H54 (cell line): ENCODE measurements around the gene IGSF9.
A peak's percentile ranks its signal among the peaks of the same experiment; 100 is the strongest.
"Not testable (repeated sequence)": the region's sequence is repeated elsewhere in the genome, so short reads cannot be mapped to it uniquely, and the experiment has no call there.

ENCODE experiments used
- DNase-seq: peaks from one replicate; pipeline ENCODE4 v3.0.0; 2011; ENCODE audit warnings: low spot score, mixed read lengths; ENCODE audit not compliant: insufficient read length
- FAIRE-seq: peaks from 3 replicates; lab custom pipeline; 2011; peaks lifted over from hg19 to GRCh38; lab: Jason Lieb, UNC
- POLR2A ChIP-seq: IDR thresholded peaks from 2 replicates; pipeline ENCODE4 v1.6.1; 2011; ENCODE audit warnings: low read depth, mild to moderate bottlenecking, low read length

Gene IGSF9

DNA sequence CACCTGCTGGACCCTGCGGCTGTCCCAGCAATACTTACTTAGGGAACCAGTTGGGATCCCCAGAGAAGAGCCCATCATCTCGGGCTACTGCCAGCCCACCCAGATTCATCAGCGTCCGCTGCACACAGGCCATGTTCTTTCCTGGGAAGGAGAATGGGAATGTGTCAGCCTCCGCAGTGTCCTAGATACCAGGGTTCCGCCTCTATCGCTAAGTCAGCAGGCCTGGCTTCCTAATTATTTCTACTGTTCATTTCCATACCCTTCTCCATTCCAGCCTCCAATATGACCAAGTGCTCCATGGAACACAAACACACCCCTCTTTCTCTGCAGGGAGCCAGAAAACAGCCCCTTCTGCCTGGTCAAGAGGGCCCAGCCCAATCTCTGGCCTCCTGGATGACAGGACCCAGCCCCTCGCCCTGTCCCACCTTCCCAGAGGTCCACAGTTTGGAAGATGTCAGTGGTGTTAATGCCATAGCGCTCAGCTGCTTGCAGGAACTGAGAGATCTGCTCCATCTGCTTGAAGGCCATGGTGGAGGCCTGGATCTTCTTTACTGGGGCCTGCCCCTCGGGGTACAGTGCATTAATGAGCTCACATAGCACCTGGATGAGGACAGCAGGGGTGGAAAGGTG is 26.1 kb downstream of the IGSF9 start:
- TF ChIP-seq POLR2A: no peak
- no peak for FAIRE-seq

DNA sequence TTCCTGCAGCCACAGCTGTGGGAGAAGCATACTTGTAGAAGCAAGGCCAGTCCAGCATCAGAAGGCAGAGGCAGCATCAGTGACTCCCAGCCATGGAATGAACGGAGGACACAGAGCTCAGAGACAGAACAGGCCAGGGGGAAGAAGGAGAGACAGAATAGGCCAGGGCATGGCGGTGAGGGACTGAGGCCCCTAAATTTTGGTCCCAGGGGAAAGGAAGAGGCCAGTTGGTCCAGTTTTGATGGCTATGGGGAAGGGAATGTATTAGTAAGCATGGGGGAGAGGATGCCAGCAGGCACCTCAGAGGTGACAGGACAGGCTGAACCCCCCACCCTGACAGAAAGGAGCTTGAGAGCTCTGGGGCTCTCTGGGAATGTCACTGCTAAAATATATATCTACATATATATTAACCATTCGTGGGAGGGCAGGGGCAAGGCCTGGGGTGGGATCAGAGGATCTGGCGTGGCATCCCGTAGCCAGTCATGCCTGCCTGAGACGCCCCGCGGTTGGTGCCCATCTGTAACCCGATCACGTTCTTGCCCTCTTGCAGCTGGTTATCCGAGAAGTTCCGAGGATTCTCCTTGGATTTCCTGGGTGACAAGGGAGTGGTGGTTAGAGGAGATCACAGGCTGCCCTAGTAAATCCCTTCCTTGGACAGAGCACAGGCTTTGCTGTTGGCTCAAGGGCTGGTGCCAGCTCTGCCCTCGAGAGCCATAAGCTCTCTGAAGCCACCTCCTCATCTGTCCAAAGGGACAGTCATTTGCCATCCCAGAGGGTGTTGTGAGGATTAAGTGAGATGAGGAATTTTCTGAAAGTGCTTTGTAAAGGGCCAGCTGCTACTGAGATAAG is 26.8 kb downstream of the IGSF9 start:
- no peak for FAIRE-seq
- TF ChIP-seq POLR2A: no peak
- DNase-seq: no peak

More for the DNA sequence above, 26.1 kb downstream of the IGSF9 start:
- no peak for DNase-seq

- TF ChIP-seq POLR2A: no peak
- FAIRE-seq (no peak), DNase-seq (no peak)
Observed at GRCh38 chr1:159917533-159918351, 27.7 kb downstream of the IGSF9 start.

- no peak for FAIRE-seq
- TF ChIP-seq POLR2A: 0 out of 2 replicates have a peak, but pooled peaks have one; percentile 25
- peak; percentile 87 for DNase-seq
Observed at GRCh38 chr1:159916242-159917051, 29.0 kb downstream of the IGSF9 start.

DNA sequence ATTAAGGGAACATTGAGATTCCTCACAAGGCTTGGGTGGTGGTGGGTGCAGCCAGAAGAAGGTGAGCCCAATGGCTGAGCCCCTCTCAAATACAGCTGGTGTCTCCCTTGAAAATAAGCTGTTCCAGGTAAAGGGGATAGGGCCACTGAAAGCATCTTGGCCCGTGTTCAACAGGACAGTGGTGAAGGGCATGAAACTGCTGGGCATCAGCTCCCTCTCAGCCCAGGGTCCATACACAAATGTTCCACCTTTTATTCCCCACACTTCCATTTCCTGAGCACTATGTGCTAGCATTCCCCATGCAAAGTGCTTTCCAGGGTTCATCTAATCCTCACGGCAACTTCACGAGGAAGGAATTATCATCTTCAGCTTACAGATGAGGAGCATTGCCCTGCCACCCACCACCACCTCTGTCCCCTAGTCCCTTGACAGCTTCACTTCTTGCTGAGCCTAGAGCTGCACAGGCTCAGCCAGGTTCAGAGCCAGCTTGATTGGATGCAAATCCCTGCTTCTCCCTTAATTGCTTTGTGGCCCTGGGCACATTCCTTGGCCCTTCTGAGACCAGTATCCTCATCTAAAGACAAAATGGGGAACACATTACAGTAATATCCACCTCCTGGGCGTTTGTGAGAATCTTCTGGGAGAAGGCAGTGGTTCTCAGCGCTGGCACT is 29.7 kb downstream of the IGSF9 start:
- DNase-seq: no peak
- TF ChIP-seq POLR2A: no peak
- FAIRE-seq: no peak

- DNase-seq (no peak), FAIRE-seq (no peak)
- TF ChIP-seq POLR2A: no peak
Observed at GRCh38 chr1:159914252-159915018, 31.0 kb downstream of the IGSF9 start.

- TF ChIP-seq POLR2A: no peak
- FAIRE-seq: no peak
- no peak for DNase-seq
Observed at GRCh38 chr1:159913451-159914192, 31.8 kb downstream of the IGSF9 start.

GRCh38 chr1:159911326-159912070 is 33.9 kb downstream of the IGSF9 start:
- no peak for TF ChIP-seq POLR2A
- DNase-seq (no peak), FAIRE-seq (no peak)

DNA sequence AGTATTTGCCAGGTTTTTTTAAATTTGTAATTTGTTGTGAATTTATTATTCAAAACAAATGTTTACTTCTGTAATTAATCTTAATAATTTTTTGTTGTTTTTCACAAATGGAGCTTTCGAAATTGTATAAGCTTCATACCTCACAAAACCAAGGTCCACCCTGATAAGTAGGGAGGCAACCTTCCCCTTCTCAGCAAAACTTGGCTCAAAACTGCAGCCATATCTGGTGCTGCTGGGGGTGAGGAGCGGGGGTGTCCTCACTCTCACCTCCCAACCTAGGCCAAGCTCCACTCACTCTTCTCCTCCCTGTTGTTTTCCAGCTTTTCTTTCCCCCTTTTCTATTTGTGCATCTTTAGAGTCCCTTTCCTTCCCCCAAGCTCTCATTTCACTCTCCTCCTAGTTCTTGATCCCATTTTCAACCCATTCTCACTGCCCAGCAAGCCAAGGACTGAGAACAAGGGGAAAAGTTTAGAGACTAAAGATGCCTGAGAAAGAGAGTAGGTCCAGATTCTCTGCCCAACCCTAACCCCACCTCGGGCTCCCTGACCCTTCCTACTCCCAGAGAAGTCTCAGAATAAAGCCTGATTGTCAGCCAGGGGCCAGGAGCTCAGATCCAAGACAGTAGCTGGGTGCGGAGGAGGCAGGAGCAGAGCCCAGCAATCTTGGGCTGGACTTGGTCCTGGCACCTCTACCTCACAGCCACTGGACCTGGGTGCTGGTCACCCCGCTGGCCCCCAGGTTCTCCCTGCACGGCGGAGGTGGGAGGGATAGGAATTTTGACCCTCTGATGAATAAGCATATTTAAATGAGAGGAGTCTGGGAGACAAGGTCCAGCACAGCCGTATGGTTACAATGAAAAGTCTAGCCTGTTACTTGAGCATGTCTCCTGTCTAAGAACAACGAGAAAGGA is 37.1 kb downstream of the IGSF9 start:
- no peak for TF ChIP-seq POLR2A
- DNase-seq: no peak
- FAIRE-seq: no peak

- no peak for FAIRE-seq
Observed at GRCh38 chr1:159906960-159907359, 38.5 kb downstream of the IGSF9 start.

DNA sequence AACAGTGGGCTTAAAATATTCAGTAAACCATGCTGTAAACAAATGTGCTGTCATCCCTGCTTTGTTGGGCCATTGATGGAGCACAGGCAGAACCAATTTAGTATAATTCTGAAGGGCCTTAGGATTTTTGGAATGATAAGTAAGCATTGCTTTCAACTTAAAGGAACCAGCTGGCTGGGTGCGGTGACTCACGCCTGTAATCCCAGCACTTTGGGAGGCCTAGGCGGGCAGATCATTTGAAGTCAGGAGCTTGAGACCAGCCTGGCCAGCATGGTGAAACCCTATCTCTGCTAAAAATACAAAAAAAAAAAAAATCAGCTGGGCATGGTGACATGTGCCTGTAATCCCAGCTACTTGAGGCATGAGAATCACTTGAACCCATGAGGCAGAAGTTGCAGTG is 41.4 kb downstream of the IGSF9 start:
- not testable (repeated sequence) for DNase-seq, FAIRE-seq

More at GRCh38 chr1:159906960-159907359, 38.5 kb downstream of the IGSF9 start:
- TF ChIP-seq POLR2A: no peak
- no peak for DNase-seq
